Esophagus muscularis mucosa (tissue), 4 donors: Measurements from ENCODE around the gene MAST4. TPM values are rescaled to one million over a fixed set of nuclear protein-coding genes. Genes with fewer than 3 reads are reported as not detected.

Experiments used
- DNase-seq: peaks from one replicate; pipeline ENCODE4 v3.0.0-alpha.2; 2017; ENCODE audit errors: extremely low spot score
- H3K27ac ChIP-seq, 4 donors: fragments of 200-600 bp; sonication (generic); replicated peaks in 1 of 4; 1 replicate in 3 of 4; 2 replicates in 1 of 4; pipeline ENCODE4 v1.5.1; 2016 to 2019; ENCODE audit warnings: mild to moderate bottlenecking in 1 of 4
- H3K27me3 ChIP-seq, 4 donors: fragments of 200-600 bp; sonication (generic); one replicate each; pipeline versions ENCODE4 v1.5.1 to v1.6.0; 2016 to 2019
- H3K36me3 ChIP-seq, 4 donors: fragments of 200-600 bp; sonication (generic); one replicate each; pipeline ENCODE4 v1.5.1; 2016 to 2019
- H3K4me1 ChIP-seq, 4 donors: fragments of 200-600 bp; sonication (generic); one replicate each; pipeline ENCODE4 v1.5.1; 2016 to 2019
- H3K4me3 ChIP-seq, 4 donors: fragments of 200-600 bp; sonication (generic); 1 replicate in 2 of 4; 2 replicates in 2 of 4; pipeline ENCODE4 v1.5.1; 2016 to 2019; ENCODE audit warnings: mild to moderate bottlenecking in 4 of 4, moderate library complexity in 1 of 4
- H3K9me3 ChIP-seq, 4 donors: fragments of 200-600 bp; sonication (generic); 1 replicate in 3 of 4; 2 replicates in 1 of 4; pipeline ENCODE4 v1.5.1; 2016 to 2019
- CTCF ChIP-seq, 3 experiments: fragments of 200-600 bp in 2 of 3; fragments of 450-650 bp in 1 of 3; sonication (generic) in 2 of 3; IDR thresholded peaks; one replicate each; pipeline ENCODE4 v1.5.1; 2017 to 2019; ENCODE audit warnings: antibody characterized with exemption in 3 of 3, mild to moderate bottlenecking in 2 of 3, moderate library complexity in 1 of 3
- EP300 ChIP-seq: sonication (generic); formaldehyde crosslinking; IDR thresholded peaks from one replicate; pipeline ENCODE4 v1.6.1; 2017; ENCODE audit warnings: antibody characterized with exemption
- POLR2A ChIP-seq: fragments of 450-650 bp; IDR thresholded peaks from one replicate; pipeline ENCODE4 v1.6.1; 2017; ENCODE audit warnings: antibody characterized with exemption, moderate library complexity, mild to moderate bottlenecking, low read depth
- POLR2AphosphoS5 ChIP-seq, 2 donors: sonication (generic); formaldehyde crosslinking; IDR thresholded peaks; one replicate each; pipeline ENCODE4 v1.6.1; 2017; ENCODE audit warnings: antibody characterized with exemption in 2 of 2
- WGBS: methylation state at CpG from one replicate; pipeline ENCODE4 v1.1.5; 2018; 5-methylcytosine and 5-hydroxymethylcytosine counted together
- intact Hi-C: fragments of 100-400 bp; cut with DNase I; formaldehyde crosslinking; loops from one replicate; pipeline ENCODE4 v1.15.1; 2023
- total RNA-seq, 4 donors: library from RNA; depleted of rRNA; stranded (reverse); fragments of >200 nt; gene quantifications; one replicate each; pipeline versions ENCODE4 v1.1.0 to v1.2.1, GENCODE V29; 2016

The MAST4 gene
- total RNA-seq, 4 donors from 2014 or later, result 26.2 to 39.7 (median 35.8) TPM

GRCh38 chr5:66848749-66849641, 252.8 kb downstream of the MAST4 start:
- no peak for DNase-seq
- TF ChIP-seq EP300, result no peak
- no peak for TF ChIP-seq CTCF (IDR thresholded peaks at IDR 0.05)
- TF ChIP-seq POLR2A, result no peak
- no peak for TF ChIP-seq POLR2AphosphoS5 (IDR thresholded peaks at IDR 0.05)
- H3K4me1 ChIP-seq, result peaks cover 0 to 11% (median 0%) of the 10 kb centered on the region in 4 donors
- 56% methylated on average over 10 of the region's 10 CpGs for WGBS
- H3K27ac ChIP-seq, result no peak overlapping the region
- H3K4me3 ChIP-seq, result no peak overlapping the region
- no peaks in the 10 kb centered on the region for H3K27me3 ChIP-seq
- intact Hi-C loops, result no loop called here
- H3K36me3 ChIP-seq, result no peaks in the 10 kb centered on the region
- H3K9me3 ChIP-seq, result no peaks in the 10 kb centered on the region

DNA sequence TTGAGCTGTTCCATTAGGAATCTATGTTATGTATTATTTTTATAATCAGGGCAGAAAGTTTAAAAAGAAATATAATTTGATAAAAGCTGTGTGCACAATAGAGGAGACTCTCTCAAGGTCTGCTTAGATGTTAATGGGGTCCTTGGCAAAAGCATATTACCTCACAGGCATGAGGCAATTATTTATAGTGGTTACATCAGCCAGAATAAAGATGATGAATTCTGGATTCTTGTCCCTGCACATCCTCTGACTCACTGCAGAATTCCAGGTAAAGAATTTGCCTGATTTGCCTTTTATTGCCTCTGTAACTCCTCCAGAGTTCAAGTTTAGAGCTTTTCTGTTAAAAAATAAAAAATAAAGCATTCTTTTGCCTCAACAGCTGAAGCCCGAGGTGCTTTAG, 253.6 kb downstream of the MAST4 start:
- Histone ChIP-seq H3K4me1 (peaks cover 0 to 11% (median 0%) of the 10 kb centered on the region in 4 donors), H3K4me3 (no peak overlapping the region), H3K36me3 (no peaks in the 10 kb centered on the region), H3K27me3 (no peaks in the 10 kb centered on the region), H3K27ac (no peak overlapping the region), H3K9me3 (no peaks in the 10 kb centered on the region)
- DNase-seq, result no peak
- WGBS, result 70% methylated on average over 1 of the region's 1 CpG
- TF ChIP-seq POLR2AphosphoS5 (IDR thresholded peaks at IDR 0.05) (no peak), EP300 (no peak), POLR2A (no peak), CTCF (IDR thresholded peaks at IDR 0.05) (no peak)
- intact Hi-C loops, result no loop called here

DNA sequence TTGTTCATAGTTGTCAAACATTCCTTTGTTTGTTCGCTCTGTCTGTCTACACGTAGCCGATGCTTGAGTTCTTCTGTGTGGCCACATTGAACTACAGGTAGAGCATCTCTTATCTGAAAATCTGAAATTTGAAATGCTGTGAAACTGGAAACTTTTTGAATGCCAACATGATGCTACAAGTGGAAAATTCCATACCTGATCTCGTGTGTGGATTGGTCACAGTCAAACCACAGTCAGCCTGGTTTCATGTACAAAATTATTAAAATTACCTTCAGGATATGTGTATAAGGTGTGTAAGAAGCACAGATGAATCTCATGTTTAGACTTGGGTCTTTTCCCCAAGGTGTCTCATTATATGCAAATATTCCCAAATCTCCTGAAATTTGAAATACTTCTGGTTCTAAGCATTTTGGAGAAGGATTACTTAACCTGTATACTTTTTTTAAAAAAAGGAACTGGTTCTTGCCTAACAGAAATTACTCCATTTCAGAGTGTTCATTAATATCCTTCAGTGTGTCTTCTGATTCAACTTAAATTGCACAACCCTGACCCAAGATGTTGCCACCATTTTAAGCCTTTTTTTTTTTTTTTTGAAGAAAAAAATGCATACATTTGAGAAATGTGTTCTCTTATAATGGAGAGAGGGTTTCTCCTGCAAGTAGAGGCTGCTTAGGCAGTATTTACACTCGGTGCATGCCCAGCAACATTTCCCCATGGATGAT, 254.3 kb downstream of the MAST4 start:
- no peak overlapping the region for H3K4me3 ChIP-seq
- H3K9me3 ChIP-seq, result no peaks in the 10 kb centered on the region
- TF ChIP-seq EP300 (no peak), POLR2AphosphoS5 (IDR thresholded peaks at IDR 0.05) (no peak), POLR2A (no peak), CTCF (IDR thresholded peaks at IDR 0.05) (no peak)
- WGBS, result 87% methylated on average over 5 of the region's 5 CpGs
- peaks cover 0 to 11% (median 0%) of the 10 kb centered on the region in 4 donors for H3K4me1 ChIP-seq
- H3K27me3 ChIP-seq, result no peaks in the 10 kb centered on the region
- no peak overlapping the region for H3K27ac ChIP-seq
- H3K36me3 ChIP-seq, result no peaks in the 10 kb centered on the region
- DNase-seq, result no peak
- intact Hi-C loops, result no loop called here

DNA sequence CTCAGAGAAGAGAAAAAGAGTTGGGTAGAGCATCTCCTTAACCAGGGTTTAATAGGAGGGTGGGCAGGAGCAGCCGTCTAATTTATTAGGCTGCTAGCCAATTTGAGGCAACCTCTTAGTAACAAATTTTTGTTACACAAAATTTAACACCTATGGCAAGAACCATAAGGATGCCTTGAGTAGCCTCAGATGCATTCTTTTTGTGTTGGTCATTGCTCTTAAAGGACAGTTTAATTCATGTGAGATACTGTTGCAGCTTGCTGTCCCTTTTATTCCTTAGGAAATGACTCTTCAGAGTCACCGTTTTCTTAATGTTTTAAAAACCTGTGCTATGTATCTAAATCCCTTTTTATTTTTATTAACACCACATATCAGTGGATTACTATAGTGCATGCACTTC, 255.1 kb downstream of the MAST4 start:
- H3K4me1 ChIP-seq, result peaks cover 0 to 11% (median 0%) of the 10 kb centered on the region in 4 donors
- no peak for TF ChIP-seq EP300
- no peak for TF ChIP-seq CTCF (IDR thresholded peaks at IDR 0.05)
- no peak for TF ChIP-seq POLR2A
- no peak for TF ChIP-seq POLR2AphosphoS5 (IDR thresholded peaks at IDR 0.05)
- WGBS, result 58% methylated on average over 2 of the region's 2 CpGs
- H3K36me3 ChIP-seq, result no peaks in the 10 kb centered on the region
- DNase-seq, result no peak
- intact Hi-C loops, result no loop called here
- H3K27ac ChIP-seq, result no peak overlapping the region
- no peak overlapping the region for H3K4me3 ChIP-seq
- no peaks in the 10 kb centered on the region for H3K9me3 ChIP-seq
- H3K27me3 ChIP-seq, result no peaks in the 10 kb centered on the region
